RWPE2 (cell line): ENCODE measurements around the gene SLC4A8.
"Not testable (repeated sequence)": the region's sequence is repeated elsewhere in the genome, so short reads cannot be mapped to it uniquely, and the experiment has no call there.

Experiments used
- ATAC-seq: fragments of 200-7000 bp; cut with Tn5 transposase; 3 replicates; pipeline ENCODE4 v1.9.1; 2021; ENCODE audit warnings: low read depth
- DNase-seq: peaks from one replicate; pipeline ENCODE4 v3.0.0-alpha.2; 2020; ENCODE audit warnings: low spot score
- H3K27ac ChIP-seq: fragments of 450-650 bp; 2 replicates; pipeline ENCODE4 v1.5.1; 2017; ENCODE audit warnings: mild to moderate bottlenecking; ENCODE audit not compliant: poor library complexity, severe bottlenecking
- H3K27me3 ChIP-seq: fragments of 250-450 bp; sonication (Bioruptor Pico); 2 replicates; pipeline ENCODE4 v1.5.1; 2021; ENCODE audit warnings: mild to moderate bottlenecking, moderate library complexity; ENCODE audit not compliant: insufficient read depth, poor library complexity, severe bottlenecking
- H3K36me3 ChIP-seq: fragments of 250-450 bp; sonication (Bioruptor Pico); 2 replicates; pipeline ENCODE4 v1.5.1; 2020; ENCODE audit warnings: low read depth, mild to moderate bottlenecking, moderate library complexity
- H3K4me1 ChIP-seq: fragments of 250-450 bp; sonication (Bioruptor Pico); 2 replicates; pipeline ENCODE4 v1.5.1; 2021; ENCODE audit warnings: mild to moderate bottlenecking, moderate library complexity; ENCODE audit not compliant: insufficient read depth, poor library complexity, severe bottlenecking
- H3K4me3 ChIP-seq: fragments of 250-450 bp; sonication (Bioruptor Pico); 2 replicates; pipeline ENCODE4 v1.5.1; 2021; ENCODE audit warnings: mild to moderate bottlenecking, moderate library complexity; ENCODE audit not compliant: severe bottlenecking
- H3K9me3 ChIP-seq: fragments of 250-450 bp; sonication (Bioruptor Pico); 2 replicates; pipeline ENCODE4 v1.5.1; 2021; ENCODE audit warnings: mild to moderate bottlenecking, moderate library complexity; ENCODE audit not compliant: severe bottlenecking
- CTCF ChIP-seq: fragments of 450-650 bp; IDR thresholded peaks from one replicate; pipeline ENCODE4 v1.5.1; 2017; ENCODE audit warnings: mild to moderate bottlenecking, moderate library complexity; ENCODE audit not compliant: poor library complexity, severe bottlenecking

Gene SLC4A8

GRCh38 chr12:51450806-51451205 is 26.2 kb downstream of the SLC4A8 start:
- ATAC-seq (no peak), DNase-seq (no peak)
- H3K27ac ChIP-seq, result no peak overlapping the region
- H3K36me3 ChIP-seq, result no peaks in the 10 kb centered on the region
- H3K9me3 ChIP-seq, result no peaks in the 10 kb centered on the region
- TF ChIP-seq CTCF, result no peak
- no peak overlapping the region for H3K4me3 ChIP-seq
- no peaks in the 10 kb centered on the region for H3K4me1 ChIP-seq
- no peaks in the 10 kb centered on the region for H3K27me3 ChIP-seq

- H3K9me3 ChIP-seq, H3K27ac ChIP-seq, H3K36me3 ChIP-seq, DNase-seq, H3K27me3 ChIP-seq, H3K4me3 ChIP-seq, ATAC-seq, H3K4me1 ChIP-seq: not testable (repeated sequence)
These were observed 29.4 kb downstream of the SLC4A8 start for GRCh38 chr12:51454016-51454415.

GRCh38 chr12:51455050-51455449 is 30.4 kb downstream of the SLC4A8 start:
- not testable (repeated sequence) for H3K36me3 ChIP-seq, ATAC-seq, H3K27ac ChIP-seq, DNase-seq, H3K4me1 ChIP-seq, H3K27me3 ChIP-seq, H3K4me3 ChIP-seq, H3K9me3 ChIP-seq

GRCh38 chr12:51458635-51459034 is 34.0 kb downstream of the SLC4A8 start:
- Histone ChIP-seq H3K36me3 (no peaks in the 10 kb centered on the region), H3K27me3 (no peaks in the 10 kb centered on the region), H3K9me3 (no peaks in the 10 kb centered on the region), H3K4me1 (no peaks in the 10 kb centered on the region), H3K27ac (no peak overlapping the region), H3K4me3 (no peak overlapping the region)
- ATAC-seq, result no peak
- no peak for DNase-seq
- no peak for TF ChIP-seq CTCF

- no peak for ATAC-seq
- Histone ChIP-seq H3K27me3 (no peaks in the 10 kb centered on the region), H3K27ac (no peak overlapping the region), H3K9me3 (no peaks in the 10 kb centered on the region), H3K36me3 (no peaks in the 10 kb centered on the region), H3K4me1 (no peaks in the 10 kb centered on the region), H3K4me3 (no peak overlapping the region)
- TF ChIP-seq CTCF, result no peak
- no peak for DNase-seq
These were observed 35.9 kb downstream of the SLC4A8 start for GRCh38 chr12:51460519-51460918.

- ATAC-seq (no peak), DNase-seq (no peak)
- Histone ChIP-seq H3K9me3 (no peaks in the 10 kb centered on the region), H3K4me1 (no peaks in the 10 kb centered on the region), H3K36me3 (no peaks in the 10 kb centered on the region), H3K4me3 (no peak overlapping the region), H3K27ac (no peak overlapping the region), H3K27me3 (no peaks in the 10 kb centered on the region)
- no peak for TF ChIP-seq CTCF
These were observed 40.9 kb downstream of the SLC4A8 start for GRCh38 chr12:51465491-51465890.
